ENCODE results near the gene TAS1R2. TPM values are rescaled to one million over a fixed set of nuclear protein-coding genes. Genes with fewer than 3 reads are reported as not detected.
"Not testable (repeated sequence)": the region's sequence is repeated elsewhere in the genome, so short reads cannot be mapped to it uniquely, and the experiment has no call there.

The TAS1R2 gene
- total RNA-seq, 1 experiment from 2014 or later, result not detected

- no peak for DNase-seq (ENCODE audit: low spot score)
These were observed 24.9 kb upstream of the TAS1R2 start for GRCh38 chr1:18884419-18884717.

GRCh38 chr1:18883636-18884418 lies 24.4 kb upstream of the TAS1R2 start:
- peak; percentile 82 for DNase-seq (ENCODE audit: low spot score)

GRCh38 chr1:18883079-18883478 lies 23.6 kb upstream of the TAS1R2 start:
- DNase-seq (ENCODE audit: low spot score), result no peak

GRCh38 chr1:18882486-18882885 lies 23.0 kb upstream of the TAS1R2 start:
- no peak for DNase-seq (ENCODE audit: low spot score)

GRCh38 chr1:18881642-18882431 lies 22.4 kb upstream of the TAS1R2 start:
- no peak for DNase-seq (ENCODE audit: low spot score)

GRCh38 chr1:18881164-18881563 lies 21.7 kb upstream of the TAS1R2 start:
- no peak for DNase-seq (ENCODE audit: low spot score)

GRCh38 chr1:18880585-18880984 lies 21.1 kb upstream of the TAS1R2 start:
- DNase-seq (ENCODE audit: low spot score), result no peak

GRCh38 chr1:18879791-18880309 lies 20.4 kb upstream of the TAS1R2 start:
- DNase-seq (ENCODE audit: low spot score), result no peak

- DNase-seq (ENCODE audit: low spot score), result no peak
These were observed 19.8 kb upstream of the TAS1R2 start for GRCh38 chr1:18879215-18879790.

- no peak for DNase-seq (ENCODE audit: low spot score)
These were observed 19.2 kb upstream of the TAS1R2 start for GRCh38 chr1:18878538-18879214.

- no peak for DNase-seq (ENCODE audit: low spot score)
These were observed 17.8 kb upstream of the TAS1R2 start for GRCh38 chr1:18877282-18877681.

GRCh38 chr1:18876210-18876609 lies 16.8 kb upstream of the TAS1R2 start:
- DNase-seq (ENCODE audit: low spot score), result no peak

GRCh38 chr1:18875796-18876128 lies 16.3 kb upstream of the TAS1R2 start:
- no peak for DNase-seq (ENCODE audit: low spot score)

GRCh38 chr1:18875107-18875795 lies 15.8 kb upstream of the TAS1R2 start:
- DNase-seq (ENCODE audit: low spot score), result peak; percentile 90

GRCh38 chr1:18874600-18874999 lies 15.1 kb upstream of the TAS1R2 start:
- DNase-seq (ENCODE audit: low spot score), result no peak

GRCh38 chr1:18874036-18874435 lies 14.6 kb upstream of the TAS1R2 start:
- no peak for DNase-seq (ENCODE audit: low spot score)

GRCh38 chr1:18872071-18872611 lies 12.7 kb upstream of the TAS1R2 start:
- no peak for DNase-seq (ENCODE audit: low spot score)

GRCh38 chr1:18871401-18872070 lies 12.1 kb upstream of the TAS1R2 start:
- no peak for DNase-seq (ENCODE audit: low spot score)

- DNase-seq (ENCODE audit: low spot score), result no peak
These were observed 11.5 kb upstream of the TAS1R2 start for GRCh38 chr1:18870957-18871356.

- DNase-seq (ENCODE audit: low spot score), result not testable (repeated sequence)
These were observed 11.1 kb upstream of the TAS1R2 start for GRCh38 chr1:18870595-18870865.
